Breast epithelium (tissue), 4 donors: ENCODE data around the gene TMEM186. TPM values are rescaled to one million over a fixed set of nuclear protein-coding genes. Genes with fewer than 3 reads are reported as not detected.
"Not testable (repeated sequence)": the region's sequence is repeated elsewhere in the genome, so short reads cannot be mapped to it uniquely, and the experiment has no call there.

Source experiments
- DNase-seq, 2 donors: peaks; one replicate each; pipeline ENCODE4 v3.0.0-alpha.2; 2019; ENCODE audit warnings: low spot score in 2 of 2
- H3K27ac ChIP-seq, 2 donors: fragments of 200-600 bp; sonication (generic) in 1 of 2; one replicate each; pipeline ENCODE4 v1.5.1; 2016 to 2019; ENCODE audit warnings: mild to moderate bottlenecking in 1 of 2
- H3K27me3 ChIP-seq, 2 donors: fragments of 200-600 bp; sonication (generic) in 1 of 2; one replicate each; pipeline versions ENCODE4 v1.5.1 to v1.6.0; 2017 to 2019; ENCODE audit warnings: control low read depth in 1 of 2, mild to moderate bottlenecking in 1 of 2
- H3K36me3 ChIP-seq: fragments of 200-600 bp; one replicate; pipeline ENCODE4 v1.5.1; 2019
- H3K4me1 ChIP-seq, 2 donors: fragments of 200-600 bp; sonication (generic); one replicate each; pipeline ENCODE4 v1.5.1; 2016 to 2019; ENCODE audit warnings: control low read depth in 1 of 2
- H3K4me3 ChIP-seq, 3 donors: fragments of 200-600 bp; sonication (generic); 1 replicate in 2 of 3; 2 replicates in 1 of 3; pipeline ENCODE4 v1.5.1; 2016 to 2019; ENCODE audit warnings: mild to moderate bottlenecking in 3 of 3, moderate library complexity in 2 of 3
- H3K9me3 ChIP-seq, 2 donors: fragments of 200-600 bp; sonication (generic) in 1 of 2; one replicate each; pipeline ENCODE4 v1.5.1; 2016 to 2019; ENCODE audit warnings: control low read depth in 1 of 2
- CTCF ChIP-seq, 3 donors: fragments of 450-650 bp; IDR thresholded peaks; one replicate each; pipeline ENCODE4 v1.5.1; 2016 to 2017; ENCODE audit warnings: antibody characterized with exemption in 3 of 3, mild to moderate bottlenecking in 3 of 3, moderate library complexity in 3 of 3
- POLR2A ChIP-seq: fragments of 450-650 bp; IDR thresholded peaks from one replicate; pipeline ENCODE4 v1.6.1; 2016; ENCODE audit warnings: antibody characterized with exemption, mild to moderate bottlenecking, moderate library complexity
- POLR2AphosphoS5 ChIP-seq, 3 donors: sonication (generic); formaldehyde crosslinking; IDR thresholded peaks; one replicate each; pipeline ENCODE4 v1.6.1; 2017; ENCODE audit warnings: antibody characterized with exemption in 3 of 3
- intact Hi-C: fragments of 100-400 bp; cut with DNase I; formaldehyde crosslinking; loops from one replicate; pipeline ENCODE4 v1.15.1; 2023; ENCODE audit warnings: low total_unique reads
- total RNA-seq, 3 donors: library from RNA; depleted of rRNA; stranded (reverse); fragments of >200 nt; gene quantifications; one replicate each; pipeline ENCODE4 v1.1.0, GENCODE V29; 2016

Gene TMEM186
- total RNA-seq, 3 donors from 2014 or later = 7.2 to 9.4 (median 7.5) TPM

- Histone ChIP-seq H3K9me3 (no peaks in the 10 kb centered on the region), H3K4me1 (peaks cover 0 to 14% of the 10 kb centered on the region in 2 donors), H3K4me3 (peak overlapping the region; percentile 76 to 99 (median 88)), H3K27ac (peak overlapping the region; percentile 78 to 87), H3K36me3 (no peaks in the 10 kb centered on the region), H3K27me3 (no peaks in the 10 kb centered on the region)
- DNase-seq = no peak
- intact Hi-C loops = loop anchor here (10.0 kb wide), 1 partner anchor 123 kb away; the partner anchor contains the start of gene ABAT
- no peak for TF ChIP-seq CTCF (IDR thresholded peaks at IDR 0.05)
- no peak for TF ChIP-seq POLR2A
- TF ChIP-seq POLR2AphosphoS5 (IDR thresholded peaks at IDR 0.05) = no peak
These were observed 712 bp upstream of the TMEM186 start for GRCh38 chr16:8798174-8798527.

GRCh38 chr16:8796469-8797363 is 723 bp downstream of the TMEM186 start:
- DNase-seq = no peak
- peaks cover 0 to 14% of the 10 kb centered on the region in 2 donors for H3K4me1 ChIP-seq
- H3K27ac ChIP-seq = peak overlapping the region; percentile 78 to 87
- H3K4me3 ChIP-seq = peak overlapping the region; percentile 76 to 99 (median 88)
- H3K9me3 ChIP-seq = no peaks in the 10 kb centered on the region
- H3K27me3 ChIP-seq = no peaks in the 10 kb centered on the region
- no peaks in the 10 kb centered on the region for H3K36me3 ChIP-seq
- intact Hi-C loops = loop anchor here (10.0 kb wide), 1 partner anchor 122 kb away; the partner anchor contains the start of gene ABAT
- TF ChIP-seq POLR2A (no peak), CTCF (IDR thresholded peaks at IDR 0.05) (no peak), POLR2AphosphoS5 (IDR thresholded peaks at IDR 0.05) (no peak)

- Histone ChIP-seq H3K27me3 (no peaks in the 10 kb centered on the region), H3K36me3 (no peaks in the 10 kb centered on the region), H3K27ac (no peak overlapping the region), H3K4me1 (peaks cover 0 to 14% of the 10 kb centered on the region in 2 donors), H3K9me3 (no peaks in the 10 kb centered on the region), H3K4me3 (no peak overlapping the region)
- DNase-seq = no peak
- no peak for TF ChIP-seq POLR2AphosphoS5 (IDR thresholded peaks at IDR 0.05)
- no peak for TF ChIP-seq CTCF (IDR thresholded peaks at IDR 0.05)
- TF ChIP-seq POLR2A = no peak
- intact Hi-C loops = loop anchor here (10.0 kb wide), 1 partner anchor 121 kb away; the partner anchor contains the start of gene ABAT
These were observed 1.6 kb downstream of the TMEM186 start for GRCh38 chr16:8795818-8796217.

- TF ChIP-seq POLR2AphosphoS5 (IDR thresholded peaks at IDR 0.05) (no peak), CTCF (IDR thresholded peaks at IDR 0.05) (no peak), POLR2A (no peak)
- Histone ChIP-seq H3K36me3 (no peaks in the 10 kb centered on the region), H3K4me1 (peaks cover 0 to 14% of the 10 kb centered on the region in 2 donors), H3K4me3 (no peak overlapping the region), H3K27me3 (no peaks in the 10 kb centered on the region), H3K27ac (no peak overlapping the region), H3K9me3 (no peaks in the 10 kb centered on the region)
- no peak for DNase-seq
- intact Hi-C loops = loop anchor here (10.0 kb wide), 1 partner anchor 120 kb away; the partner anchor contains the start of gene ABAT
These were observed 2.3 kb downstream of the TMEM186 start for GRCh38 chr16:8795091-8795490.

GRCh38 chr16:8788578-8789172 is 8.8 kb downstream of the TMEM186 start:
- Histone ChIP-seq H3K36me3 (no peaks in the 10 kb centered on the region), H3K27ac (no peak overlapping the region), H3K27me3 (no peaks in the 10 kb centered on the region), H3K4me3 (no peak overlapping the region), H3K9me3 (no peaks in the 10 kb centered on the region), H3K4me1 (no peaks in the 10 kb centered on the region)
- intact Hi-C loops = no loop called here
- TF ChIP-seq CTCF (IDR thresholded peaks at IDR 0.05) (no peak), POLR2AphosphoS5 (IDR thresholded peaks at IDR 0.05) (no peak), POLR2A (no peak)
- DNase-seq = no peak

GRCh38 chr16:8786316-8786715 is 11.1 kb downstream of the TMEM186 start:
- H3K4me1 ChIP-seq, H3K27ac ChIP-seq, DNase-seq, intact Hi-C loops, H3K27me3 ChIP-seq, H3K36me3 ChIP-seq, H3K4me3 ChIP-seq, H3K9me3 ChIP-seq: not testable (repeated sequence)
